NCI-H2227 (cell line): ENCODE measurements around the gene IPO13.
A peak's percentile ranks its signal among the peaks of the same experiment; 100 is the strongest.

Experiments
- DNase-seq: peaks from one replicate; lab custom pipeline; 2025; ENCODE audit not compliant: unreplicated experiment; lab: John Stamatoyannopoulos, UW

Gene IPO13

DNA sequence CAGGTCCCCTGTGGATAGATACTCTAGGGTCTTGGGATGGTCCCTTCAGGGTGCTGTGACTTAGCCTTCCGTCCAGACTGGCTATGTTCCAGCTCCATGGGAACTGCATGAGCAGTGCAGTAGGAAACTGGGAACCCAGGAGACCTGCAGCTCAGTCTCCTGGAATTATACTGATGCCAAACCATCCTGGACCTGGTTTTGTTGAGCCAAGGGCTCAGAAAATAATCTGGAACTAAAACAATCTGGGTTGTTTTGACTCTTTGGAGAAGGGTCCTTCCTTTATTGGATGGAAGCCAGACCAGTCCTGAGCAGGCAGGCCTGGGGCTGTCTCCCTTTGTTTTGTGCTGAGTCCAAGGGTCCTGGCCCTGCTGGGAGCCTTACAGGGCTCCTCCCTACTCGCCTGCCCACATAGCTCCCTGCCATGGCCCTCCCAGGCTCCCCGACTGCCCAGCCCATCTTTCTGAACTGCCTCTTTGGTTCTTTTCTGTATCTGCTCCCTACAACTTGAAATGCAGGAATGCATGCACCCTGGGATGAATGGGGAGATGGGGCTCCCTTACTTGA, 1.2 kb downstream of the IPO13 start:
- DNase-seq = no peak

DNA sequence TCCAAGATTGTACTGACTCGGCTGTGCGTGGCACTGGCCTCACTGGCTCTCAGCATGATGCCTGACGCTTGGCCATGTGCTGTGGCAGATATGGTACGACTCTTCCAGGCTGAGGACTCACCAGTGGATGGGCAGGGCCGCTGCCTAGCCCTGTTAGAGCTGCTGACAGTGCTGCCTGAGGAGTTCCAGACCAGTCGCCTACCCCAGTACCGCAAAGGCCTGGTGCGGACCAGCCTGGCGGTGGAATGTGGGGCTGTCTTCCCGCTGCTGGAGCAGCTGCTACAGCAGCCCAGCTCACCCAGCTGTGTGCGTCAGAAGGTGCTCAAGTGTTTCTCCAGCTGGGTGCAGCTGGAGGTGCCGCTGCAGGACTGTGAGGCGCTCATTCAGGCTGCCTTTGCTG, 2.9 kb downstream of the IPO13 start:
- DNase-seq = no peak

DNA sequence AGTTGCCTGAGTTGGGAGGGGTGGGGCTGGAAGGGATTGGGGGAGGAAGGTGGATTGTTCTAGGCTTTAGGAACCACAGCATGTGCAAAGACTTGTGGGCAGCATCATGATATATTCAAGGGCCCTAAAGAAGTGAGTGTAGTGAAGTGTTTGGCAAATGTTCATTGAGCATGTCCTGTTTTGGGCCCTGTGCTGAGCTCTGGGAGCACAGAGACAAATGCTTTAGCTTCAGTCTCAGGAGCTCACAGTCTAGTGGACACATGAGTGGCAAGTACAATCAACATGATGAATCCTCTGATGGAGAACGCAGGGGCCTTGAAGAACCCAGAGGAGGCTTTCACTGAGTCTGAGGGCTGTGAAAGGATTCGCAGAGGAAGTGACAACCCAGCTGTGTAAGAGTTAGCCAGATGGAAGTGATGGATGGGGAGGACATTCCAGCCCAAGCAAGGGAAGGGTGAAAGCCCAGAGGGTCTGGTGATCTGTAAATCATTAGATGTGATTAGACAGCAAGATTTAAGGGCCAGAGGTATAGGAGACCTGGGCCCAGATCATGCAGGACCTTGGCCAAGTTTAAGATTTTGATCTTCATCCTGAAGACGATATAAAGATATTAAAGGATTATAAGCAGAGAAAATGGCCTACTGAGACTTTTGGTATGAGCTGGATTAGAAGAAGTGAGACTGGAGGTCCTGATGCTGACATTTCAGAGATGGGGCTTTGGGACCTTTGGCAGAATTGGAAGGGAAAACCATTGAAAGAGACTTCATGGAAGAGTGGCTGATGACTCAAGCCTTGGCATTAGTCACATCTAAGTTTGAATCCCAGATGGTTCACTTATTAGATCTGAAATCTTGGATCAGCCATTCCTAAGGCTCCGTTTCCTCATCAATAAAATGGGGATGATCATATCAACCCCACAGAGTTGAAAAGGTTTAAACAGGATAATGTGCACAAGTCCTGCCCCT, 4.6 kb downstream of the IPO13 start:
- DNase-seq = no peak

DNA sequence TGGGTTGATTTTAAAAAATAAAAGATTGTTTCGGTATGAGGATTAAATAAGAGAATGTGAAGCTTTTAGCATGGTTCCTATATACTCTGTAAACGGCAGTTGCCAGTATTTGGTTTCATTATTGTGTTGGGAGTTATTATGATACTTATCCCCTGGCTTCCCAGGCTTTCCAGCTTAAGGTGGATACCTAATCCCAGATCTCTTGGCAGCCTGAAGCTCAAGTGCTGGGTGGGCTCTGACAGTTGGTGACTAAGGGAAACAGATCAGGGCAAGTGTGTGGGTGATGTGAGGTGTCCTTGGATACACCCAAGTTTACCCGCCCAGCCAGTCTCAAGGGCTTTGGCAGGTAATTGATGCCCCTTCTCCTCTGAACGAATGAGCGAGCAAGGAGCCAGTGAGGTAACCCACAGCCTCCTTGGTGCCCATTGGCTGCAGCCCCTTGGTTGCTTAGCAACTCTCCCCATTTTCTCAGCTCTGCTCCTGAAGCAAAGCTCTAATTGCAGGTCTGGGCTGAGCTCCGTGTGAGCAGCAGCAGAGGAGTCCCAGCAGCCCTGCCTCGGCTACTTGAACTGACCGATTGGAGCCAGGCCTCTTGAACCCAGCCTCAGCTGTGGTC, 6.1 kb downstream of the IPO13 start:
- DNase-seq = peak; percentile 99

DNA sequence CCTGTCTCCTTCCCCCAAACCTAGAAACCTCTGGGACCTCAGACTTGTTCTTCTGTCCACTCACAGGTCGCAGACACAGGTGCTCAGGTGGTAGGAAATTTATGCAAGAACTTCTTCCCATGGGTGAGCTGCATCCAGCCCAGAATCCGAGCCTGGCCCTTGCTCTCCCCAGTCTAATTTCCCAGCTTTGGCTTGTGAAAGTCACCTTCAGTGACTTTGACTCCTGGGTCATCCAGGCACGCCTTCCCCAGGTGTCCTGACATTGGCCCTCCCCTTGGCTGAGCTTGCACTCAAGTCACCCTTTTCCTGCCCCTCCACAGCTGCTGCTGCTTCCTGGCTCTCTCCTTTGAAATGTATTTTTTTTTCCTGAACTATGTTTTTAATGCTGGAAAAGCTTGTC, 6.6 kb downstream of the IPO13 start:
- DNase-seq = peak; percentile 39

DNA sequence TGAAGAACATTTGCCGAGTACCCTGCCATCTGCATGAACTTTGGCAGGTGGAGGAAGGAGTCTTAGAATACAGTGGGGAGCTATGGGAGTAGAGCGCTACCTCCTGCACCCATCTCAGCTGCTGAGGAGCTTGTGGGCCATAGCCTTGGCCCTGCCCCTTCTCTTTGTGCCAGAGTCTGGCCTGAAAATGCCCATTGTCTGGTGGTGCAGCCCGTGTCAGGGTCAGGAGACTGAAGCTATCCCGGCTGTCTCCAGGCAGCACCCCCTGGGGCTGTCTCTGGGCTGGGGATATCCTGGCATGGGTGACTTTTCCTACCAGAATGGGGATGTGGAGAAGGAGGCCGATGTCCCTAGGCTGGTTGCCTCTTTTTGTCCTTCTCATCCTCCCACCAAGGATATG, 7.3 kb downstream of the IPO13 start:
- no peak for DNase-seq

DNA sequence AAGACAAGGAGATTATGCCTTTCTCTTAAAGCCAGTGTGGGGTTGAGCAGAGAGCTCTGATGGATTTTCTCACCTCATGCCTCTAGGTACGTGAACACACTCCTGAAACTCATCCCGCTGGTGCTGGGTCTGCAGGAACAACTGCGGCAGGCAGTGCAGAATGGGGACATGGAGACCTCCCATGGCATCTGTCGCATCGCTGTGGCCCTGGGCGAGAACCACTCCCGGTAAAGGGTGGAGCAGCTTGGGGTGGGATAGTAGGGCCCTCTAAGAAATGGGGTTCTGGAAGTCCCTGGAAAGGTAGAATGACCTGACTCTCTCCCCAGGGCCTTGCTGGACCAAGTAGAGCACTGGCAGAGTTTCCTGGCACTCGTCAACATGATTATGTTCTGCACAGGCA, 9.5 kb downstream of the IPO13 start:
- DNase-seq = no peak

DNA sequence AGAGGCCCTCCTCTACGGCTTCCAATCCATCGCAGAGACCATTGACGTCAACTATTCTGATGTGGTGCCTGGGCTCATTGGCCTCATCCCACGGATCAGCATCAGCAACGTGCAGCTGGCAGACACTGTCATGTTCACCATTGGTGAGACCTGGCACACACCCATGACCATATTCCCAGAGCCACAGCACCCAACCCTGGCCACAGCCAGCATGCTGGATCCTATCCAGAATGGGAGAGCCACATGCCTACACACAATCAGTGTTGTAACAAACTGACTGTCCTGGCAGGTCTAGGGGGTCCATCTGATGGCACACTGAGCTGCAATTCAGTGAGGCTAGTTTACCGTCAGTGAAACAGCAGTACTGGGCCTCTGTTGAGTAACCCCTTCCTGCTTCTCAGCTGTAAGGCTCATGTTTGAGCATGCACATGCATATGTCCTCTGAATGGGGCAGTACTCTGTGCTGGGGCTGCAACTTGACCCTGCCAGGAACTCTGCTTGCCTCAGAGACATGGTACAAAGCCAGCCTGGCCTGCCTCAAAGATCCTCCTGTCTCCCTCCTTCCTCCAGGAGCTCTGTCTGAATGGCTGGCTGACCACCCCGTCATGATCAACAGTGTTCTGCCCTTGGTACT, 10.8 kb downstream of the IPO13 start:
- DNase-seq = no peak

DNA sequence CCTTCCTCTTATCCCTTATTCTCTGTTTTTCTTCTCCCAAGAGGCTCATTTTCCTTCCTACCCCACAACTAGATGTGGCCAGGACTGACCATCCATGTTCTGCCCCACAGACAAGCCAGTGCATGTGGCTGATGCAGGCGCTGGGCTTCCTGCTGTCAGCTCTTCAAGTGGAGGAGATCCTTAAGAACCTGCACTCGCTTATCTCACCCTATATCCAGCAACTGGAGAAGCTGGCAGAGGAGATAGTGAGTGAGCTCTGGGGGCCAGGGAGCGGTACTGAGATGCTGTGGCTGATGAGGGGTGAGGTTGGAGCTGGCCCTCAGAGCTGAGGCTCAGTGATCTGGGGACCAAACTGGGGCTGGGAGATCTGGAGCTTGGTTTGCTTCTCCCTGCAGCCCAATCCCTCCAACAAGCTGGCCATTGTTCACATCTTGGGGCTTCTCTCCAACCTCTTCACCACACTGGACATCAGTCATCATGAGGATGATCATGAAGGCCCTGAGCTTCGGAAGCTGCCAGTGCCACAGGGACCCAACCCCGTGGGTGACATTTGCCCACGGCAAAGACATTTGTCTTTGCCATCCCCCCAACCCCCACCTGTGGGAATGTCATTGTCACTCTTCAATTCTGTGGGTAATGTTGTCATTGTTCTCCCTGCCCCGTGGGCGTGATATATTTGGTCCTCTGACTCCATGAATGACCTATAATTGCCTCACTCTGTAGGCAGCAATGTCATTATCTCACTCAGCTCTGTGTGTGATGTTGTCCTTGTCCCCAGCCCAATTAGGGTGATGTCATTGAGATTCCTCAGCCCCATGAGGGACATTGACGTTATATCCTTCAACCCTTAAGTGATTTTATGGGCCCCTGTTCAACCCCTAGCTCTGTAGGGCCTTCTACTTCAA, 11.9 kb downstream of the IPO13 start:
- DNase-seq = peak; percentile 12

DNA sequence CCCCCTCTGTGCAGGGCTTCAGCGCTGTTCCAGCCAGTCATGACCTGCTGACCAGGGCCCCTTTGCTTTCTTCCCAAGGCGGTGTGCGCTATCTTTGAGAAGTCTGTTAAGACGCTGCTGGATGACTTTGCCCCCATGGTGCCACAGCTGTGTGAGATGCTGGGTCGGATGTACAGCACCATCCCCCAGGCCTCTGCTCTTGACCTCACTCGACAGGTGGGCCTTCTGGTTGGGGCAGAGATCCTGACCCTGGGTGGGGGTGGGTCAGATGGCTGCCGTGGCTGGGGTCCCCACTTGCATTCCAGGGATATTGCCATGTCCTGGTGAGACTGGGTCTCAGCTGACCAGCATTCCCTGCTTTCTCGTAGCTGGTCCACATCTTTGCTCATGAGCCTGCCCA, 14.0 kb downstream of the IPO13 start:
- DNase-seq = no peak

DNA sequence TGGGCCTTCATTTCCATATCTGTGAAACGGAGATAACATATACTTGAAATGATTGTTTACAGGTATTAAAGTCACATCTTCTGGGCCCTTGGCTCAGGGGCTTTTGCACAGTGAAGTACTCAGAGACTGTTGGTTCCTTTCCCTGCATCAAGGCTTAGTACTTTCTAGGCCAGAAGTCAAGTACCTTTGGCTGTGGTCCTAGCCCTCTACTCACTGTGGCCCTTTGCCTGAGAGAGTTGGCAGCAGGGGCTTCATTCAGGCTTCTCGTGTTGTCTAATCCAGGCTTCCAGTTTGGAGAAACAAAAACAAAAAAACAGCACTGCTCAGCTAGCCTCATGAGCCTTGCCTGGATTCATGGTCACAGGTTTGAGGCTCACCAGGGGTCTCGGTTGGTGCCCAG, 14.9 kb downstream of the IPO13 start:
- no peak for DNase-seq

DNA sequence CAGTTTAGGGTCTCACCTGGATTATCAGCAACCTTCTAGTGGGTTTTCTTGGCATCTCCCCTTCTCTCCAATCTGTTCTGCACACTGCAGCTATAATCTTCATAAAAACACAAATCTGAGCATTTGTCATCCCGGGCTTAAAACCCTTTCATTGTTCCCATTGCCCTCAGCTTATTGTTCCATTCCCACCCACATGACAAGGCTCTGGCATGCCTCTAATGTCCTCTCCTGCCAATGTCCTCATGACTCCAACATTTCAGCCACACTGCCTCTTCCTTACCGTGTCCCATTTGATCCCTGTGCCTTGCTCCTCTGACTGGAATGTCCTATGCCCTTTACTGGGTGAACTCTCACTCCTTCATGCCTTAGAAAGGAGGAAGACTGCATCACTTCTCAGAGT, 15.6 kb downstream of the IPO13 start:
- no peak for DNase-seq

DNA sequence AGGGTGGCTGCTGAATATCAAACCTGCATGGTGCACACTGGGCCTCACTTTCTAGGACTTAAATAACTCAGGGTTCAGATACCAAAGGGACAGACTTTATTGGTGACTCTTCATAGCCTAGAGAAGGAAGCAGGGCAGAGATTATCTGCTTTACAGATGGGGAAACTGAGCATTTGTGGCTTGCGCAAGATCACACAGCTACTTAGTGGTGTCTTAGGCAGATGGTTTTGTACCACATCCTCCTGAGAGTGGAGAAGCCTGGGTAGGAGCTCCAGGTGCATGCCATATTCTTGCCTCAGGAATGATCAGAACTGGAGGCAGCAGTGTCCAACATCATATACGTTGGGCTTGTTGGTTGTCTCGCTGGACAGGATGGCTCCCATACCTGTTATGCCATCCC, 16.3 kb downstream of the IPO13 start:
- no peak for DNase-seq

DNA sequence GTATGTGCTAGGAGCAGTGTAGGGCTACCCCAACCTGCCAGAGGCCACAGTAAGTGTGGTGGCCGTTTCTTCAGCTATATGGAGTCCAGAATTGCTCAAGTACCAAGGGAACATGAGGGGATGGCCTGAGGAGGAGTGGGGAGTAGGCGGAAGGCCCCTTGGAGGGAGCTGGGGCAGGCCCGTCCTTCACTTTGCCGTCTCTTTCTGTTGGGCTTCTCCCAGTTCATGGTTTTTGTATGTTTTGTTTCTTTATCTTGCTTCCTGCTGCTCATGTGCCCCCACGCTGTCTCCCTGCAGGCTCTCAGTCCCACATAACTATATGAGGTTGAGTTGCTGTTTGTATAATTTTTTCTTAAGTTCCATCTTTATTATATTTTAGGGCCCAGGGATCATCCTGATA, 17.1 kb downstream of the IPO13 start:
- DNase-seq = no peak

DNA sequence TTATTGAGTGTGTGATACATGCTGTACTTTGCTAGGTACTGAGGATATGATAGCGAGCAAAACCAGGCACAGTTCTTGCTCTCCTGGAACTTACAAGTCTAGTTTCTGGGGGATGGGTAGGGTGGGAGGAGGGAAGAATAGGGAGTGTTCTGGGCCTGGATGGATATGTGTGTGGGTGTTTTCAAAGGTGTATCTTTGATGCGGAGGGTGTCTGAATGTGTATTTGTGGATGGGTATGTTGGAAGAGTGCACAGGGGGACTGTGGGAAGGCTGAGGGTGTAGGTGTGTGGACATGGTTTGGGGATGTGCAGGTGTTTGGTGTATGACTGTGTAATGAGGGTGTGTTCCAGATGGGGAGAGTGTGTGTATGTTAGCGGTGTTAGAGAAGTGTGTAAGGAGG, 18.6 kb downstream of the IPO13 start:
- no peak for DNase-seq

DNA sequence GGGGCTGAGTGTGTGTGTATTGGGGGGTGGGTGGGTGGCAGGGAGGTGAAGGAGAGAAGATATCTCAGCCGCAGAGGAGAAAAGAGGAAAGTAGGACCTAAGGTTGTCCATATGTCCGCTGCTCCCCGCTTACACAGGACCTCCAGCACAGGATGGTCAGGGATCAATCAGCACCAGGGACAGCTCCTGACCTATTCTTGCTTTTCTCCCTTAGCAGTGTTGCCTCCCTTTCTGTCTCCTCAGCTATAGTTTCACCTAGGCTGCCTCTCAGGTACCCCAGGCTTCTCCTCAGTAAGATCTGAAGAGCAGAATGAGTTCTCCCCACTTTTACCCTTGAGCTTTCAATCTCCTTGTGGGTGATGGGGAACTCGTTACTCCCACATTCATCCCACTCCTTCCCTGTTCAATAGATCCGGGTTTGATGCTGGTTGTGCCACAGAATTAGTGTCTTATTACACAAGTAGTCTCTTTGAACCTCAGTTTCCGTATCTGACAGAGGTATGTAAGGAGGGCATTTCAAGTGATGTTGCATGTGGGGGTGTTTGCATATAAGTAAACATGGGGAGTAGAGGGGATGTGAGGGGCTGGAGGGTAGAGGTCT, 21.7 kb downstream of the IPO13 start:
- no peak for DNase-seq

DNA sequence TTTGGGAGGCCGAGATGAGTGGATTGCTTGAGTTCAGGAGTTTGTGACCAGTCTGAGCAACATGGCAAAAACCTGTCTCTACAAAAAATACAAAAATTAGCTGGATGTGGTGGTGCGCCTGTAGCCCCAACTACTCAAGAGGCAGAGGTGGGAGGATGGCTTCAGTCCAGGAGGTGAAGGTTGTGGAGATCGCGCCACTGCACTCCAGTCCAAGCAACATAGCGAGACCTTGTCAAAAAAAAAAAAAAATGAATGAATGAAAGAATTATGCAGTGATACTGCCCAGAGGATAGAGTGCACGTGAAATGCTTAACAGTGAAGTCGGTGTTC, 22.6 kb downstream of the IPO13 start:
- no peak for DNase-seq

DNA sequence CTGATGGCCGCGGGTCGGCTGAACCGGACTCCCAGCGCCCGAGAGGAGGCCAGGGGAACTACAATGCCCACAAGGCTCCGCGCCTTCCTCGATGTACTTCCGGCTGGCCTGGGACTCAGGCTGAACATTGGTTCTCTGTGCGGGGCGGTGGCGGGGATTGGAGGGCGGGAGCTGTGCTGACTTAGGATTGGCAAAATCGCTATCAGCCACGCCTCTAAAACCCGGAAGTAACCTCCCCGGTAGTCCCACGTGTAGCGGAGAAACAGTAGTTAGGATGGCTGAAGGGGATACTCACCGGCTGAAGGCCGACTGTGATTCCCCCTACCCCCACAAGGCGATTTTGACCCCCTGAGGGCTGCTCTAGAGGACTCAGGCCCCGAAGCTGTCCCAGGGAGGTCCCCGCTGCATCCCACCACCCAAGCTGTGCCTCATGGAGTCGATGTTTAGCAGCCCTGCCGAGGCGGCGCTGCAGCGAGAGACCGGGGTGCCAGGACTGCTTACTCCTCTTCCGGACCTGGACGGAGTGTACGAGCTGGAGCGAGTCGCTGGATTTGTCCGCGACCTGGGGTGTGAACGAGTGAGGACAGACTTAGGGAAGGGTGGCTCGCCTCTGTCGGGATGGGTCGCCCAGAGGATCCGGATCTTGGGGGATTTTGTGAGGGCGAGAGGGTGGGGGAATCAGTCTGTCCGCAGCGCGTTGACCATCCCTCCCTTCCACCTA, 23.2 kb downstream of the IPO13 start, which contains the start of gene DPH2:
TSS of gene DPH2 (plus strand) at position 265 of the 721 bp plus-strand sequence. CDS start at position 431, 166 bp downstream.
- DNase-seq = peak; percentile 98

DNA sequence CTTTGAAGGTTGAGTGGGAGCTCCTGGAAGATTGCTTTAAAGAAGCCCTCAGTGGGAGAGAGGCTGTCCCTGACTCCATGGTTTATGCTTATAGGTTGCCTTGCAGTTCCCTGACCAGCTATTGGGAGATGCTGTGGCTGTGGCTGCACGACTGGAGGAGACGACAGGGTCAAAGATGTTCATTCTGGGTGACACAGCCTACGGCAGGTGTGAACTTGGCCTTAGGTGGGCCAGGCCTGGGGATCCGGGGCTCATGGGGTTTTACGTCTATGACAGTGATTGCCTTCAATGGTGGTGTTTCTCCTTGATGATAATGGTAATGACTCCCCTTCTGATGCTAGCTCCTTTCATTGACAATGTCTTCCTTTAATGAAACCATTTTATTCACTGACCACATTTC, 23.8 kb downstream of the IPO13 start:
- DNase-seq = no peak

DNA sequence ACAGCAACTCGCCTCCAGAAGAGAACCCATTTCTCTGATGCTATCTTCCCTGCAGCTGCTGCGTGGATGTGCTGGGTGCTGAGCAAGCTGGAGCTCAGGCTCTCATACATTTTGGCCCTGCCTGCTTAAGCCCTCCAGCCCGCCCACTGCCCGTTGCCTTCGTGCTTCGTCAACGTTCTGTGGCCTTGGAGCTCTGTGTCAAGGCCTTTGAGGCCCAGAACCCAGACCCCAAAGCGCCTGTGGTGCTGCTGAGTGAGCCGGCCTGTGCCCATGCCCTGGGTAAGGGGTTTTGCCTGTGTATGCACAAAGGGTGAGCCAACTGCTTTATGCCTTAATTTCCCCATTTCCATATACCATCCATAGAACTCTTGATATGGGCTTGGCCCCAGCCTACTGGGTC, 24.2 kb downstream of the IPO13 start:
- DNase-seq = no peak
